GM18520 (cell line): ENCODE measurements around the gene CHST8.
"Not testable (repeated sequence)": the region's sequence is repeated elsewhere in the genome, so short reads cannot be mapped to it uniquely, and the experiment has no call there.

Experiments
- ATAC-seq: cut with Tn5 transposase; IDR thresholded peaks from one replicate; pipeline ENCODE4 v1.9.1; 2021; ENCODE audit not compliant: unreplicated experiment

CHST8 gene

GRCh38 chr19:33808399-33808798 lies 186.6 kb downstream of the CHST8 start:
- no peak for ATAC-seq

GRCh38 chr19:33809960-33810359 lies 188.2 kb downstream of the CHST8 start:
- ATAC-seq = no peak

GRCh38 chr19:33810821-33811220 lies 189.1 kb downstream of the CHST8 start:
- no peak for ATAC-seq

GRCh38 chr19:33811246-33811645 lies 189.5 kb downstream of the CHST8 start:
- ATAC-seq = no peak

- ATAC-seq = no peak
Measured at GRCh38 chr19:33811736-33812387, 190.1 kb downstream of the CHST8 start.

- no peak for ATAC-seq
Measured at GRCh38 chr19:33812388-33813330, 190.9 kb downstream of the CHST8 start.

- no peak for ATAC-seq
Measured at GRCh38 chr19:33813391-33814101, 191.8 kb downstream of the CHST8 start.

- ATAC-seq = no peak
Measured at GRCh38 chr19:33814181-33815165, 192.7 kb downstream of the CHST8 start.

GRCh38 chr19:33815380-33816340 lies 193.9 kb downstream of the CHST8 start:
- no peak for ATAC-seq

GRCh38 chr19:33818411-33818810 lies 196.7 kb downstream of the CHST8 start:
- ATAC-seq = no peak

GRCh38 chr19:33819078-33819477 lies 197.3 kb downstream of the CHST8 start:
- ATAC-seq = not testable (repeated sequence)

GRCh38 chr19:33819506-33819879 lies 197.7 kb downstream of the CHST8 start:
- no peak for ATAC-seq

GRCh38 chr19:33819880-33820781 lies 198.4 kb downstream of the CHST8 start:
- ATAC-seq = no peak

GRCh38 chr19:33821871-33822270 lies 200.1 kb downstream of the CHST8 start:
- no peak for ATAC-seq
